Measurements from ENCODE around the gene SBK1.
"Not testable (repeated sequence)": the region's sequence is repeated elsewhere in the genome, so short reads cannot be mapped to it uniquely, and the experiment has no call there.

SBK1 gene

GRCh38 chr16:28335678-28336077, 43.4 kb downstream of the SBK1 start:
- not testable (repeated sequence) for DNase-seq (ENCODE audit: low spot score)

DNA sequence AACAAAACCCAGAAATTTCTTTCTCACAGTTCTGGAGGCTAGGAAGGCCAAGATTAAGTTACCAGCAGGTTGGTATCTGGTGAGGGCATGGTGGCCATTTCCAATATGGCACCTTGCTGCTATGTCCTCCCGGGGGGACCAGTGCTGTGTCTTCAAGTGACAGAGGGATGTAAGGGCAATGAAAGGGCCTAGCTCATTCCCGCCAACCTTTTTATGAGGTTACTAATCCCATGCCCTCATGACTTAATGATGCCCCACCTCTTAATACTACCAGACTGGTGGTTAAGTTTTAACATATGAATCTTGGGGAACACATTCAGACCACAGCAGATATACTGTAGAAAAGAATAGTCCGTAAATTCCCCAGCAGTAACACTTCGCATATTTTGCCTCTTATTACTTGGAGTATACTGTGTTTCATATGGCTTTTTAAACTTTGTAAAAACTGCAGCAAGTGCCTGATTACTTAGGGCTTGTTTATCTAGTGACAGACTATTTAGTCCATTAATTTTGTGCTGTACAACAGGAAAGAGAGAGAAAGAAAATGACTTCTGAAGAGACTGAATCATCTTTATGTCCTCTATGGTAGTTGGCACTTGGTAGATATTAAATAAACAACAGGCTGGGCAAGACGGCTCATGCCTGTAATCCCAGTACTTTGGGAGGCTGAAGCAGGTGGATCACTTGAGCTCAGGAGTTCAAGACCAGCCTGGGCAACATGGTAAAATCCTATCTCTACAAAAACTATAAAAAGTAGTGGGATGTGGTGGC, 44.8 kb downstream of the SBK1 start:
- not testable (repeated sequence) for DNase-seq (ENCODE audit: low spot score)

GRCh38 chr16:28338230-28338629, 45.9 kb downstream of the SBK1 start:
- not testable (repeated sequence) for DNase-seq (ENCODE audit: low spot score)

GRCh38 chr16:28362600-28362999, 70.3 kb downstream of the SBK1 start:
- DNase-seq (ENCODE audit: low spot score): not testable (repeated sequence)

DNA sequence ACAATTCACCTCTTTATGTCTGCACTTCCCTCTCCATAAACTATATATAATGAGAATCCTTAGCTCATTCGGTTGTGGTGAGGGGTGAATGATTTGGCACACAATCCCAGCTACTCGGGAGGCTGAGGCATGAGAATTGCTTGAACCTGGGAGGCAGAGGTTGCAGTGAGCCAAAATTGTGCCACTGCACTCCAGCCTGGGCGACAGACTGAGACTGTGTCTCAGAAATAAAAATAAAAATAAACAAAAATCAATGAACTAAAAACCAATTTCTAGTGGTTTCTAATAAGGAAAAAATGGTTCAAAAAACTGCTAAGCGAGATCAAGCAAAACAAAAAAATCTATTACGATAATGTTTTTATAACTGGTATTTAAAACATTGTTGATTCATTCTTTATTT, 71.1 kb downstream of the SBK1 start, which contains the start of gene NPIPB6:
Gene NPIPB6 (minus strand): TSS at position 101 of the 400 bp plus-strand sequence. CDS start 686 bp downstream, outside the sequence.
- not testable (repeated sequence) for DNase-seq (ENCODE audit: low spot score)

GRCh38 chr16:28364268-28365173, 72.2 kb downstream of the SBK1 start:
- not testable (repeated sequence) for DNase-seq (ENCODE audit: low spot score)

- not testable (repeated sequence) for DNase-seq (ENCODE audit: low spot score)
Measured at GRCh38 chr16:28367926-28368325, 75.6 kb downstream of the SBK1 start.
